ENCODE results near the gene DTWD1. TPM values are rescaled to one million over a fixed set of nuclear protein-coding genes. Genes with fewer than 3 reads are reported as not detected.

Gene DTWD1
- polyA plus RNA-seq, 3 donors: 8.3 to 11.8 (median 10.2) TPM

GRCh38 chr15:49628379-49628778 lies 7.5 kb downstream of the DTWD1 start:
- H3K4me2 ChIP-seq (replicated peaks; ENCODE audit: extremely low read depth, low read length, poor library complexity, severe bottlenecking): no peak overlapping the region
- H3K9ac ChIP-seq (ENCODE audit: insufficient read depth, low read length, poor library complexity, severe bottlenecking): no peak overlapping the region
- no peak overlapping the region for H3K27ac Mint-ChIP-seq
- no peak overlapping the region for H3K27ac ChIP-seq (ENCODE audit: low read depth in 1 of 2, low read length in 2 of 2)
- no peak overlapping the region for H3K4me3 ChIP-seq (replicated peaks in 1 of 3; ENCODE audit: low read depth in 2 of 3, low read length in 3 of 3)
- no peaks in the 10 kb centered on the region for H4K20me1 ChIP-seq (ENCODE audit: insufficient read depth, low read length)
- intact Hi-C loops (cut with micrococcal nuclease): loop anchor here (10.0 kb wide), 2 partner anchors 86 to 474 kb away; partner anchors contain the start of gene COPS2 (in 1 of the 2)
- peaks cover 39 to 50% of the 10 kb centered on the region in 2 donors for H3K36me3 Mint-ChIP-seq
- peaks cover 35 to 86% of the 10 kb centered on the region in 2 donors for H3K36me3 ChIP-seq (replicated peaks in 1 of 2; ENCODE audit: control insufficient read depth in 1 of 2, insufficient read depth in 2 of 2, low read length in 2 of 2)
- peaks cover 21% of the 10 kb centered on the region for H3K79me2 ChIP-seq (ENCODE audit: insufficient read depth, low read length)
- peaks cover 8 to 15% (median 12%) of the 10 kb centered on the region in 7 donors for H3K9me3 Mint-ChIP-seq
- WGBS (ENCODE audit: insufficient coverage): no CpG with 5 or more reads among the region's 2 CpGs
- H3K27me3 ChIP-seq (ENCODE audit: control insufficient read depth in 2 of 2, insufficient read depth in 2 of 2, low read length in 2 of 2): no peaks in the 10 kb centered on the region
- DNase-seq: no peak
- no peak overlapping the region for H3K4me3 Mint-ChIP-seq
- peaks cover 6 to 19% of the 10 kb centered on the region in 2 donors for H3K9me3 ChIP-seq (replicated peaks in 1 of 2; ENCODE audit: control insufficient read depth in 1 of 2, insufficient read depth in 1 of 2, low read length in 2 of 2)
- peaks cover 5% of the 10 kb centered on the region for H3K4me1 Mint-ChIP-seq
- no peaks in the 10 kb centered on the region for H3K4me1 ChIP-seq (ENCODE audit: control insufficient read depth in 1 of 2, insufficient read depth in 2 of 2, low read length in 2 of 2)
- H3K27me3 Mint-ChIP-seq (ENCODE audit: low read depth in 3 of 3): peaks cover 0 to 1% (median 0%) of the 10 kb centered on the region in 3 donors
- TF ChIP-seq CTCF (IDR thresholded peaks at IDR 0.05): no peak
- H2AFZ ChIP-seq (ENCODE audit: insufficient read depth, low read depth, low read length, poor library complexity, severe bottlenecking): no peak overlapping the region

GRCh38 chr15:49637857-49638256 lies 17.0 kb downstream of the DTWD1 start:
- H3K9me3 ChIP-seq (replicated peaks in 1 of 2; ENCODE audit: control insufficient read depth in 1 of 2, insufficient read depth in 1 of 2, low read length in 2 of 2): no peaks in the 10 kb centered on the region
- no peak overlapping the region for H2AFZ ChIP-seq (ENCODE audit: insufficient read depth, low read depth, low read length, poor library complexity, severe bottlenecking)
- no peaks in the 10 kb centered on the region for H3K27me3 ChIP-seq (ENCODE audit: control insufficient read depth in 2 of 2, insufficient read depth in 2 of 2, low read length in 2 of 2)
- H3K36me3 ChIP-seq (replicated peaks in 1 of 2; ENCODE audit: control insufficient read depth in 1 of 2, insufficient read depth in 2 of 2, low read length in 2 of 2): peaks cover 23 to 65% of the 10 kb centered on the region in 2 donors
- Mint-ChIP-seq H3K27ac (no peak overlapping the region), H3K9me3 (peaks cover 0 to 2% (median 0%) of the 10 kb centered on the region in 7 donors), H3K4me1 (no peaks in the 10 kb centered on the region), H3K36me3 (peaks cover 50 to 55% of the 10 kb centered on the region in 2 donors), H3K4me3 (no peak overlapping the region), H3K27me3 (ENCODE audit: low read depth in 3 of 3) (peaks cover 0 to 2% (median 0%) of the 10 kb centered on the region in 3 donors)
- intact Hi-C loops (cut with micrococcal nuclease): no loop called here
- no peak overlapping the region for H3K27ac ChIP-seq (ENCODE audit: low read depth in 1 of 2, low read length in 2 of 2)
- WGBS (ENCODE audit: insufficient coverage): 93% methylated on average over 3 of the region's 4 CpGs
- no peak overlapping the region for H3K9ac ChIP-seq (ENCODE audit: insufficient read depth, low read length, poor library complexity, severe bottlenecking)
- H3K4me2 ChIP-seq (replicated peaks; ENCODE audit: extremely low read depth, low read length, poor library complexity, severe bottlenecking): no peak overlapping the region
- TF ChIP-seq CTCF (IDR thresholded peaks at IDR 0.05): no peak
- no peaks in the 10 kb centered on the region for H4K20me1 ChIP-seq (ENCODE audit: insufficient read depth, low read length)
- no peak overlapping the region for H3K4me3 ChIP-seq (replicated peaks in 1 of 3; ENCODE audit: low read depth in 2 of 3, low read length in 3 of 3)
- no peak for DNase-seq
- H3K4me1 ChIP-seq (ENCODE audit: control insufficient read depth in 1 of 2, insufficient read depth in 2 of 2, low read length in 2 of 2): no peaks in the 10 kb centered on the region
- H3K79me2 ChIP-seq (ENCODE audit: insufficient read depth, low read length): no peaks in the 10 kb centered on the region

Measured in CD14-positive monocyte (primary cell).